Measurements from ENCODE around the gene USE1.
"Not testable (repeated sequence)": the region's sequence is repeated elsewhere in the genome, so short reads cannot be mapped to it uniquely, and the experiment has no call there.

The USE1 gene, protein sequence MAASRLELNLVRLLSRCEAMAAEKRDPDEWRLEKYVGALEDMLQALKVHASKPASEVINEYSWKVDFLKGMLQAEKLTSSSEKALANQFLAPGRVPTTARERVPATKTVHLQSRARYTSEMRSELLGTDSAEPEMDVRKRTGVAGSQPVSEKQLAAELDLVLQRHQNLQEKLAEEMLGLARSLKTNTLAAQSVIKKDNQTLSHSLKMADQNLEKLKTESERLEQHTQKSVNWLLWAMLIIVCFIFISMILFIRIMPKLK

DNA sequence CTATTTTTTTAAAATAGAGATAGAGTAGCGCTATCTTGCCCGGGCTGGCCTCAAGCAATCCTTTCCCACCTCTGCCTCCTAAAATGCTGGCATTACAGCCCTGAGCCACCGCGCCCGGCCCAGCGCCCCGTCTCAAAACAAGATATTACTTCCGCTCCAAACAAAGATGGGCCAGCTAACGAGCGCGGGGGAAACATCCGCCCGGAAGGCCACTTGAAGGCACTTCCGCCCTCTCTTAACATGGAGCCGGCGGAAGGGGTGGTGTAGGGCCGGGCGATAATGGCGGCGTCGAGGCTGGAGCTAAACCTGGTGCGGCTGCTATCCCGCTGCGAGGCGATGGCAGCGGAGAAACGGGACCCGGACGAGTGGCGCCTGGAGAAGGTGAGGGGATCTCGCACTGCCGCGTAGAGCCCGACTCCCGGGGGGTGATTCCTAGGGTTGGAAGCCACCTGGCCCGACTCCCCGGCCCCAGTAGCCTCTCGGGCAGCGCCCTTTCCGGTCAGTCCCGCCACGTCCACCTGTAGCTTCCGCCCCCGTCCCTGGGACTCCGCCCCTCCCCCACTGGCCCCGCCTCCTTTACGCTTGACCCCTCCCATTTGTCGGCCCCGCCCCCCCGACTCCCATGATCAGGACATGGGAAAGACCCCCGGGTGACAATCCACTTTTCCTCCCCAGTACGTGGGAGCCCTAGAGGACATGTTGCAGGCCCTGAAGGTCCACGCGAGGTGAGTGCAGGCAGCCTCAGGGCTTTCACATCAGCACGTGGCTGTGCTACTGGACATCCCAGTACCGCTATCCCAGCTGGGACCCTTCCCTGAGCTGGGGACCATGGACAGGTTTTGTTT is at the start of gene USE1:
USE1 (plus strand) TSS at position 231 of the 845 bp plus-strand sequence; CDS start at position 280, 49 bp downstream.
- peak; percentile 69 for DNase-seq (ENCODE audit: low read depth)

DNA sequence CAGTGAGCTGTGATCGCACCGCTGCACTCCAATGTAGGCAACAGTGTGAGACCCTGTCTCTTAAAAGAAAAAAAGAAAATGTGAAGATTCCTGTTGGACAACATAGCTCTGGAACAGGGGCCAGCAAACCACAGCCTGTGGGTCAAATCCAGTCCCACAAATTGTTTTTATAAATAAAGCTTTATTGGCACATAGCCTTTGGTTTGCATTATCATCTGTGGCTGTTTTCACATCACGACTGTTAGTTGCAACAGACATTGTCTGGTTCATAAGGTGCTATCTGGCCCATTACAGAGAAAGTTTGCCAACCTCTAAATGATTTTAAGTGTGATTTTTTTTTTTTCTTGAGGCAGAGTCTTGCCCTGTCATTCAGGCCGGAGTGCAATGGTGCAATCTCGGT is 49.4 kb upstream of the USE1 start:
- DNase-seq (ENCODE audit: low read depth), result no peak

DNA sequence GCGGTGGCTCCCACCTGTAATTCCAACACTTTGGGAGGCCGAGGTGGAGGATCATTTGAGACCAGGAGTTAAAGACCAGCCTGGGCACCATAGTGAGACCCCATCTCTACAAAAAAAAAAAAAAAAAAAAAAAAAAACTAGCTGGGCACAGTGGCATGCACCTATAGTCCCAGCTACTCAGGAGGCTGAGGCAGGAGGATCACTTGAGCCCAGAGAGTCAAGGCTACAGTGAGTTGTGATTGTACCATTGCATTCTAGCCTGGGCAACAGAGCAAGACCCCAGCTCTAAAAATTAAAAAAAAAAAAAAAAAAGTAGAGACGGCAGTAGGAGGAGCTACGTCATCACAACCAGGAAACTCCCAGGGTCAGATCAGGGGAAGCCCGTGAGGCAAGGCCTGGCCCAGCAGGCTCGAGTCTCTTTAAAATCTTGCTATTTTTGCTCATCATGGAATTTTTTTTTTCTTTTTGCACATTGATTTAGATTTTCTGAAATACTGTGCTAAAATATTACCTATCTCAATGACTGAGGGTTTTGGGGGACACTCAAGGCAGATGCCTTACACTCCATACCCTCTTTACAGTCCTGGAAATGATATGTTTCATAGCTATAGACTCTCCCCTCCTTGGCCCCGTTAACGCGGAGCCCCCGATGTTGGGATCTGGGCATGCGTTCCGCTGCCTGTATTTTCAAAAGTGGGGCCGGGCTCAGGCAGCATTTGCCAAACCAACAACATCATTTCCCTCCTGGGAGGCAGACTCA is 44.4 kb upstream of the USE1 start:
- no peak for DNase-seq (ENCODE audit: low read depth)

DNA sequence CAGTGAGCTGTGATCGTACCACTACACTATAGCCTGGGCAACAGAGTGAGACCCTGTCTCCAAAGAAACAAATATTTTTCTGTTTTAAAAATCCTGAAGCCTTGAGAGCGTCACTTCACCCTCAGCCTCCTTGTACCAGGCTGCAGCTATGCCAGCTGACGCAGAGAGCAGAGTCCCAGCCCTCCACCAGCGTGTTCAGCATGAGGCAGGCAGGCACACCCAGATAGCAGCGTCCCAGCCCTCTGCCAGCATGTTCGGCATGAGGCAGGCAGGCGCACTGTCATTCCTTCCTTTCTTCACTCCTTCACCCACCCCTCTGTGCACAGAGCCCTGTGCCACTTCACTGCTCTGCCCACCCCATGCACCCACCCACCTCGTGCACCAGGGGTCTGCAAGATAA is 43.3 kb upstream of the USE1 start:
- no peak for DNase-seq (ENCODE audit: low read depth)

DNA sequence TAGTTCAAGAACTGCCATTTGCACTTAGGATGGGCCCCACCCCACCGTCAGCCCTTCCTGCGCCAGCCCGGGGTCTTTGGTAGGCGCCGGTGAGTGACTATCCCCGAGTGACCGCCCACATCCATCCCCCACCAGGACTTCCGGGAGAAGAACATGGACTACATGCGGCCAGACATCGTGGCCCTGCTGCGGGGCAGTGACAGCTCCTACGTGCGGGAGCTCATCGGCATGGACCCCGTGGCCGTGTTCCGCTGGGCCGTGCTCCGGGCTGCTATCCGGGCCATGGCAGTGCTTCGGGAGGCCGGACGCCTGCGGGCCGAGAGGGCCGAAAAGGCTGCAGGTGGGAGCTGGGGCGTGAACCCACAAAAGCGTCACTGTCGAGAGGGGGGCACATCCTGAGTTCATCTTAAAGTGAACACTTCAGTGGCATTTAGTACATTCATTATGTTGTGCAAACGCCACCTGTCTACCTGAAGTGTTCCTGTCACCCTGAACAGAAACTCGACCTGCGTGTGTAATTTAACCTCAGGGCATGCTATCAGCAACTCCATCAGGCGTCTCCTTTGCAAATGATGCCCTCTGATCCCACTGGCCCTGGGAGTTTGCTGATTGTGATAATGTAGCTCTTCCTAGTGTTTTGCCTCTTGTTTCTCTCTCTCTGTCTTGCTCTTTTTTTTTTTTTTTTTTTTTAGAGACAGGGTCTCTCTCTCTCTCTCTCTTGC is 42.4 kb upstream of the USE1 start:
- DNase-seq (ENCODE audit: low read depth), result no peak

DNA sequence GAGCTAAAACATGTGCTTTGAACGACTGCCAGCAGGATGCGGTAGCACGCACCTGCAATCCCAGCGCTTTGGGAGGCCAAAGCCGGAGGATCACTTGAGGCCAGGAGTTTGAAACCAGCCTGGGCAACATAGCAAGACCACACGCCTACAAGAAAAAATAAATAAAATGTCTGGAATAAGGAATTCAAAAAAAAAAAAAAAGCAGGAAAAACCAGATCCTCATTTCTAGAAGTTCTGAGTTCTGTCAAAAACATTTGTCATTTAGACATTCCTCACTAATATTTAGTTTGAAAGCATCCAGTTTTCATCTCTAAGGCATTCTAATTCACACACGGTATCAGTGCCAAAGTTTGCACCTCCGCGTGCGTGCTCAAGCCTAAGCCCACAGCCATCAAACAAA is 36.9 kb upstream of the USE1 start:
- DNase-seq (ENCODE audit: low read depth), result no peak

DNA sequence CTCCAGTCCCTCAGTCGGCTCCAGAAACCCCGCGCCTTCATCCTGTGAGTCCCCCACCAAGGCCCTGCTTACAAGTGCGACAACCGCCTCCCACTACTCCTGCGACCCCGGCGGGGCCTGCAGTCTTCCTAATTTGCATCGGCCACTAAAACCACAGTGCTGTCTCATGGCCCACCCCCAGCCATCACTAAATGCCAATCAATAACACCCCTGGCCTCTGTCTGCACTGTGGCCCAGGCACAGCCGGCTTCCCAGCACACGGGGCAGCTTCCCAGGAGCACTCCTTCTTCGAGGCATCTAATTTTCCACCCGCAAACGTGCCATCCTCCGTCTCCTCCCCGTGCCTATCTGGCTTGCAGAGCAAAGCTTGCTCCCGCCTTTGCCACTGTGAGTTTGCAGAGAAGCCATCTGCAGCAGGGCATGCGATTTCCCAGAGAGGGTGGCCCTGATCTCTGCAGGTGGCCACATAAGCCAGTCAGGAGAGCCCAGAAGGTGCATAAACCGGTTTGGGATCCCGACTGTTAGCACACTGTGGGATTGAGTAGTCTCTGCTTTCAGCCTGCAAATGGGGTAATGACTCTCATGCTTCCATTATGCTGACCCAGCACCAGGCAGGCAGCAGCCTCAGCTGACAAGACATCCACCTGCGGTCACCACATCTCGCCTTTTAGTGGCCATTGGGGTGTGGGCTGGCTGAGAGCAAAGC is 34.0 kb upstream of the USE1 start:
- DNase-seq (ENCODE audit: low read depth), result no peak

DNA sequence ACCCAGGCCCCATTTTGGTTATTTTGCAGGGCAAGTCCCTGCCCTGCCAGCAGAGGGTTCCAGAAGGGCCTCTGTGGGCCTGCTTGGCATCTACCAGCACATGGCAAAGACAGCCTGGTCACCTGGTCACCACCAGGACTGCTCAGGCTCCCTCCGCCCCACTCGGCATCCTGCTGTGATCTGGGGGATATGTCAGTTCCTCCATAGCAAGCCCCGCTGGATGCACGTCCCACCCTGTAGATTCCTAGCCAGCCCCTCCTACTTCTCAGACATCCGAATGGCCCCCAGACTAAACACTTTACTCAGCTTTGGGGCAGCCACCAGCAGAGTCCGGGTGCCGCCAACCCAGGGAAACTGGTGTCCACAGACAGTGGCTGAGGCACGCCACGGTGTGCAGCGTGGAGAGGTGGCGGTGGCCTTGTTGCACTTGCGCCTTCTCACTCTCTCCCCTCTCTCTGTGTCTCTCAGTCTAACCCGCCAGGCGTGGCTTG is 31.8 kb upstream of the USE1 start:
- no peak for DNase-seq (ENCODE audit: low read depth)

DNA sequence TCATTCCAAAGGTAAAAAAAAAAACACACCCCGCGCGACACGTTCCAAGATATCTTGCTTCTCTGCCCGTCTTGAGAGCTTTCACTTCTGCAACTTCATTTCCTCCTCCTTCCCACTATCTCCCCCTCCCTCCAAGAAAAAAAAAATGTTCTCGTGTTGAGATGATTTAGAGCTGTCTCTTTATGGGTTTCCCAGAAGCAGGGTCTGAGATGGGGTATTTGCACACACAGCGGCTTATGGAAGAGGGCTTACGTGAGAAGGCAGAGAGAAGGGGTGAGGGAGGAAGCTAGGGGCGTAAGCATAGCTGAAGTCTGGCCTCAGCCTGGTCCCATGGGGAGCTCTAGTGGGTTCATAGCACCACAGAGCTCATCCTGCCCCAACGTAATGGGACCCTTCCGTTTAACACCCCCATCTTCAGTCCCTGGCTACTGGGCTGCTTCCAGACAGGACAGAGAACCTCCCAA is 31.3 kb upstream of the USE1 start:
- DNase-seq (ENCODE audit: low read depth), result no peak

DNA sequence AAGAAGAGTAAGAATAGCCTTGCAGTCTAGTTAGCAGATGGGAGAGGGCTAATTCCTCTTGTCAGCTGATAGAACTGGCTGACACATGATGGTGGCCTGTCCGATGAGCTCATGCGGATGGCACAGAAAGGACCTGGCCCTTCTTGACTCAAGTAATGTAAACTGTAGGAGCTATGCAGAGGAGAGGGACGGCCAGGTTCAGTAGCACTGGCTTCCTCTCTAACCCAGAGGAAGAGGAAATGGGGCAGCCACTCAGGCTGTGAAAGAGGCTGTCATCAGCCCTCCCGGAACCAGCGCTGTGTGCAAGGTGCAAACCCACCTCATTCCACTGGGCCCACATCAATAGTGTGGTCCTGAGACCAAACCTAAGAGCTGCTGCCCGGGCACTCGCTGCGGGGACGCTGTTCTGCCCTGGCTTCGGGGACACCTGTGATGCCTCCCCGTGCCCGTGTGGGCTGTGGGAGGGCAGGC is 30.8 kb upstream of the USE1 start:
- DNase-seq (ENCODE audit: low read depth), result no peak

DNA sequence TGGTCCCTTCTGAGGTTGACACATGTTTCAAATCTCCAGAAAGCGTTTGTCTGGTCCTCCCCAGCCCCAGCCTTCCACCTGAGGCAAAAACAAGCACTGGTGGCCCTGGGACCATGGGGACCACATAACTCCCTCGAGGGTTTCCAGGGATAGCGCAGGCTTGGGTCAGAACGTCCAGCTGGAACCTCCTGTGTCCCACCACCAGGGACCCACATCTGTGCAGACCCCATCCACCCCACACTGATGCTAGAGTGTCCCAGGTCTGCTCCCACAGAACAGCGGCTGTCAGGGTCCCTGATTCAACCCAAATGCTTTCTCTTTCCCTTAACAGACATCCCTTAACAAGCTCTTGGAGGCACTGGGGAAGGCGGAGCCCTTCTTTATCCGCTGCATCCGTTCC is 29.6 kb upstream of the USE1 start:
- DNase-seq (ENCODE audit: low read depth), result no peak

DNA sequence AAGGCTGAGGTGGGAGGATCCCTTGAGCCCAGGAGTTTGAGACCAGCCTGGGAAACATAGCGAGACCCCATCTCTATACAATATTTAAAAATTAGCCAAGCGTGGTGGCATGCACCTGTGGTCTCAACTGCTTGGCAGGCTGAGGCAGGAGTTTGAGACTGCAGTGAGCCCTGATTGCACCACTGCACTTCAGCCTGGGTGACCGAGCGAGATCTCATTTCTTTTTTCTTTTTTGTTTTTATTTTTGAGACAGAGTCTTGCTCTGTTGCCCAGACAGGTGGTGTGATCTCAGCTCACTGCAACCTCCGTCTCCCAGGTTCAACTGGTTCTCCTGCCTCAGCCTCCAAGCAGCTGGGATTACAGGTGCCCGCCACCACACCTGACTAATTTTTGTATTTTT is 23.4 kb upstream of the USE1 start:
- DNase-seq (ENCODE audit: low read depth), result not testable (repeated sequence)

DNA sequence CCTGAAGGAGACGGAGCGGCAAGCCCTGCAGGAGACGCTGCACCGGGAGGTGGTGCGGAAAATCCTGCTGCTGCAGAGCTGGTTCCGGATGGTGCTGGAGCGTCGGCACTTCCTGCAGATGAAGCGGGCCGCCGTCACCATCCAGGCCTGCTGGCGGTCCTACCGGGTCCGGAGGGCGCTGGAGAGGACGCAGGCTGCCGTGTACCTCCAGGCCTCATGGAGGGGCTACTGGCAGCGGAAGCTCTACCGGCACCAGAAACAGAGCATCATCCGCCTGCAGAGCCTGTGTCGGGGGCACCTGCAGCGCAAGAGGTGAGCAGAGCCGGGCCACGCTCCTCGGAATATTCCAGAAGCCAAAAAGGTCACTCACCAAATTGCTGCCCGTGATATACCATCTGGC is 22.4 kb upstream of the USE1 start:
- no peak for DNase-seq (ENCODE audit: low read depth)

DNA sequence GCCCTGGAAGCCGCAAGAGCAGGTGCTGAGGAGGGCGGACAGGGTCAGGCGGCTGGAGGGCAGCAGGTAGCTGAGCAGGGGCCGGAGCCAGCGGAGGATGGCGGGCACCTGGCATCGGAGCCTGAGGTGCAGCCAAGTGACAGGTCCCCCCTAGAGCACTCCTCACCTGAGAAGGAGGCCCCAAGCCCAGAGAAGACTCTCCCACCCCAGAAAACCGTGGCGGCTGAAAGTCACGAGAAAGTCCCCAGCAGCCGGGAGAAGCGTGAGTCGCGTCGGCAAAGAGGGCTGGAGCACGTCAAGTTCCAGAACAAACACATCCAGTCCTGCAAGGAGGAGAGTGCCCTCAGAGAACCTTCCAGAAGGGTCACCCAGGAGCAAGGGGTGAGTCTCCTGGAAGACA is 20.5 kb upstream of the USE1 start:
- no peak for DNase-seq (ENCODE audit: low read depth)

DNA sequence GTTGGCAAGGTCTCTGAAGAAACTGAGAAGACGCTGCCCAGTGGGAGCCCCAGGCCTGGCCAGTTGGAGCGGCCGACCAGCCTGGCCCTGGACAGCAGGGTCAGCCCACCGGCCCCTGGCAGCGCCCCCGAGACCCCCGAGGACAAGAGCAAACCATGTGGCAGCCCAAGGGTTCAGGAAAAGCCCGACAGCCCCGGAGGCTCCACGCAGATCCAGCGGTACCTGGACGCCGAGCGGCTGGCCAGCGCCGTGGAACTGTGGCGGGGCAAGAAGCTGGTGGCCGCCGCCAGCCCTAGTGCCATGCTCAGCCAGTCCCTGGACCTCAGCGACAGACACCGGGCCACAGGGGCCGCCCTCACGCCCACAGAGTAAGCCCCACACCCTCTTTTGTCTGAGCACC is 20.1 kb upstream of the USE1 start:
- no peak for DNase-seq (ENCODE audit: low read depth)

DNA sequence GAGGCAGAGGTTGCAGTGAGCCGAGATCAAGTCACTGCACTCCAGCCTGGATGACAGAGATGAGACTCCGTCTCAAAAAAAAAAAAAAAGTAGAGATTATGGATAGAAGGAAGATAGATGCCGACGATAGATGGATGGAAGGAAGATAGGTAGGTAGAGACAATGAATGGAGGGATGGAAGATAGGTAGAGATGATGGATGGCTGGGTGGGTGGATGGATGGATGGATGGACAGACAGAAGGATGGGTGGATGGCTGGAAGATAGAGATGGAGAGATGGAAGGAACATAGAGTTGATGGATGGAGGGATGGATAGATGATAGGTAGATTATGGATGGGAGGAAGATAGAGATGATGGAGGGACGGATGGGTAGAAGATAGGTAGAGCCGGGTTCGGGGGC is 18.5 kb upstream of the USE1 start:
- no peak for DNase-seq (ENCODE audit: low read depth)

DNA sequence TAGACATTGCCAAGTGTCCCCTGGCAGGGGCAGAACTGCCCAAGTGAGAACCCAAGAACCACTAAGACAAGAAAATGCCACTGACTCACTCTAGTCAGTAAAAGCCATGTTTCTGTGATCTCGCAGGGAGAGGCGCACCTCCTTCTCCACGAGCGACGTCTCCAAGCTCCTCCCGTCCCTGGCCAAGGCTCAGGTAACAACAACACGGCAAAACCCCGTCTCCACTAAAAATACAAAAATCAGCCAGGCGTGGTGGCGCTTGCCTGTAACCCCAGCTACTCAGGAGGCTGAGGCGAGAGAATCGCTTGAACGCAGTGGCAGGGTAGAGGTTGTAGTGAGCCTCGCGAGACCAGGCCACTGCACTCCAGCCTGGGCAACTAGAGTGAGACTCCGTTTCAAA is 17.5 kb upstream of the USE1 start:
- DNase-seq (ENCODE audit: low read depth), result no peak

DNA sequence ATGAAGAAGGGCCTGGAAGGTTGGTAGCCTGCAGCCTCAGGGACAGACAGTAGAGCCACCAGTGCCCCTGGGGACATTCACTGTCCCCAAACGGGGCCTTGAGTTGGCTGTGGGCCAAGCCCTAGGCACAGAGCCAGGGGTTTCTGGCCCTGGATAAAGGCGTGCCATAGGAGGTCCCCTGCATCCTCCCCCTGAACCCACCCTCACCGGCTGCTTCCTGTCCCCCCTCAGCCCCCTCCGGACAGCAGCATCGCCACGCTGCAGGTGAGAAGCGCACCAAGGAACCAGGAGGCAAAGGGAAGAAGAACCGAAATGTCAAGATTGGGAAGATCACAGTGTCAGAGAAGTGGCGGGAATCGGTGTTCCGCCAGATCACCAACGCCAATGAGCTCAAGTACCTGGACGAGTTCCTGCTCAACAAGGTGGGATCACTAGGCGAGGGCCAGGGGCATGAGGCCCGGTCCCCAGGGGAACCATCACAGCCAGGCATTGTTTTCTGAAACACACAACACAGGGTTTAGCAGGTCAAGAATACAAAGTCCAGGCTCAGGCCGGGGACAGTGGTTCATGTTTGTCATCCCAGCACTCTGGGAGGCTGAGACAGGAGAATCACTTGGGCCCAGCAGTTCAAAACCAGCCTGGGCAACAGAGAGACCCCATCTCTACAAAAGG is 14.6 kb upstream of the USE1 start:
- no peak for DNase-seq (ENCODE audit: low read depth)

DNA sequence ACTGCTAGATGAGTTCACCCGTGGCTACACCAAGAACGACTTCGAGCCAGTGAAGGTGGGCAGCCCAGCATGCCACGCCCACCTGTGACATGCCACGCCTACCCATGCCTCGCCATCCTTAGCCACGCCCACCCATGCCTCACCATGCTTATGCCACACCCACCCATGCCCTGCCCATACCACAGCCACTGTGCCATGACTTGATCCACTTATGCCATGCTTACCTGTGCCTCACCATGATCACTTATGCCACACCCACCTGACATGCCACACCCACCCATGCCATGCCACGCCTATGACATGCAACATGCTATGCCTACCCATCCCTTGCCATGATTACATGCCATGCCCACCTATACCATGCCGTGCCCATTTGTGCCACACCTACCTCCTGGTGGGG is 12.9 kb upstream of the USE1 start:
- DNase-seq (ENCODE audit: low read depth), result no peak

DNA sequence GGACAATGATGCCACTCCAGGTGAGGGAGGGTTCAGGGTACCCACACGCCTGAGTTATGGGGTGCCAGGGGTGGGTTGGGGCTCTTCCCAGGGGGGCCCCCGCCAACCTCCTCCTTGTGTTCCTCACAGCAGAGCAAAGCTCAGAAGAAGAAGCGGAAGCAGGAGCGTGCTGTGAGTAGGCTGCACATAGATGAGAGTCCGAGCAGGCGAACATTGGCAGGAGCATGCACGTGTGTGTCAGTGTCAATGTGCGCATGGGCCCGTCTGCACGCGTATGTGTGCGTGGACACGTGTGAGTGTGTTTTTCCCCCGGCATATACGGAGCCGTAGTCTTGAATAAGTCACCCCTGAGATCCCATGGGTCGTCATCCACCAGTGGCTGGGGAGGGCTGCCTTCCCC is 12.4 kb upstream of the USE1 start:
- DNase-seq (ENCODE audit: low read depth), result no peak

Data from stimulated activated CD8-positive, alpha-beta memory T cell treated with anti-CD3 and anti-CD28 coated beads, Interleukin-15, amount 100 ng/mL, for 24 hours (primary cell).